IPS DF 6.9 (cell line): Measurements from ENCODE around the gene UCMA.

Experiments used
- DNase-seq: peaks from one replicate; pipeline ENCODE4 v3.0.0-alpha.2; 2013; ENCODE audit warnings: low read depth, low spot score
- H3K27ac ChIP-seq: one replicate; pipeline ENCODE4 v1.5.1; 2013; ENCODE audit warnings: low read length, control low read depth
- H3K27me3 ChIP-seq: 2 replicates; pipeline ENCODE4 v1.6.1; 2013; ENCODE audit warnings: mild to moderate bottlenecking, low read length; ENCODE audit not compliant: control insufficient read depth, insufficient read depth
- H3K36me3 ChIP-seq: 2 replicates; pipeline ENCODE4 v1.6.1; 2013; ENCODE audit warnings: low read length; ENCODE audit not compliant: control insufficient read depth, insufficient read depth
- H3K4me1 ChIP-seq: 2 replicates; pipeline ENCODE4 v1.6.1; 2013; ENCODE audit warnings: low read length; ENCODE audit not compliant: control insufficient read depth, insufficient read depth
- H3K4me3 ChIP-seq: 2 replicates; pipeline ENCODE4 v1.5.1; 2013; ENCODE audit warnings: mild to moderate bottlenecking, low read length
- H3K9me3 ChIP-seq: 2 replicates; pipeline ENCODE4 v1.6.1; 2013; ENCODE audit warnings: low read length, inconsistent platforms; ENCODE audit not compliant: control insufficient read depth, insufficient read depth
- WGBS: extraction: QIAGEN DNeasy Blood & Tissue Kit; methylation state at CpG from one replicate; pipeline ENCODE4 v1.1.7; 2013; ENCODE audit warnings: mixed read lengths, missing lambda C conversion rate; ENCODE audit not compliant: insufficient read length, insufficient coverage; 5-methylcytosine and 5-hydroxymethylcytosine counted together

UCMA gene

DNA sequence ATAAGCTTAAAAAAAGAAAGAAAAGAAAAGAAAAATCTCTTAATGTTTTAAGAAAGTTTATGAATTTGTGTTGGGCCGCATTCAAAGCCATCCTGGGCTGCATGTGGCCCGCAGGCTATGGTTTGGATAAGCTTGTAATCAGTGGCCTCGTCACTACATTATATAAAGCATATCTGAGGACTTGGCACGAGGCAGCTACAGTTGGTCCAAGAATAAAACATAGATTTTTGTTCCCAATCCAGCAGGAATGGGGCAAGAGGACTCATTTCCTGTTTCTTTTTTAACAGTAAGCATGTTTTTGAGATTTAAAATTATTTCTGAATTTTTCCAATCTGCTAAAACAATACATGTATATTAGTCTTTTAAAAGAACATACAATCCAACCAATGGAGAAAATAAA is 44.2 kb downstream of the UCMA start:
- no peaks in the 10 kb centered on the region for H3K9me3 ChIP-seq

GRCh38 chr10:13188593-13188992 is 45.6 kb downstream of the UCMA start:
- Histone ChIP-seq H3K9me3 (no peaks in the 10 kb centered on the region), H3K27me3 (no peaks in the 10 kb centered on the region), H3K4me1 (no peaks in the 10 kb centered on the region), H3K36me3 (peaks cover 40% of the 10 kb centered on the region), H3K4me3 (no peak overlapping the region), H3K27ac (no peak overlapping the region)
- DNase-seq, result no peak
- WGBS, result no CpG with 5 or more reads among the region's 10 CpGs

More for the DNA sequence above, 44.2 kb downstream of the UCMA start:
- H3K27me3 ChIP-seq, result no peaks in the 10 kb centered on the region
- DNase-seq, result no peak
- H3K4me1 ChIP-seq, result no peaks in the 10 kb centered on the region
- peaks cover 40% of the 10 kb centered on the region for H3K36me3 ChIP-seq
- no CpG with 5 or more reads among the region's 4 CpGs for WGBS
- H3K4me3 ChIP-seq, result no peak overlapping the region
- H3K27ac ChIP-seq, result no peak overlapping the region

DNA sequence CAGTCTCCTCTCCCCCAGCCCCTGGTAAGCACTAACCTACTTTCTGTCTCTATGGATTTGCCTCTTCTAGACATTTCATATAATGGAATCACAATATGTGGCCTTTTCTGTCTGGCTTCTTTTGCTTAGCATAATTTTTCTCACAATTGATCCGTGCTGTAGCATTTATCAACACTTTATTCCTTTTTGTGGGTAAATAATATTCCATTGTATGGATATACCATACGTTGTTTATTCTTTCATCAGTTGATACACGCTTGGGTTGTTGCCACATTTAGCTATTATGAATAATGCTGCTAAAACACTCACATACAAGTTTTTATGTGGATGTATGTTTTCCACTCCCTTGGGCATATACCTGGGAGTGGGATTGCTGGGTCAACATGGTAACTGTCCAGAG is 47.0 kb downstream of the UCMA start:
- H3K36me3 ChIP-seq, result peaks cover 38% of the 10 kb centered on the region
- no peaks in the 10 kb centered on the region for H3K4me1 ChIP-seq
- WGBS, result no CpG with 5 or more reads among the region's 3 CpGs
- no peak overlapping the region for H3K27ac ChIP-seq
- H3K9me3 ChIP-seq, result no peaks in the 10 kb centered on the region
- no peaks in the 10 kb centered on the region for H3K27me3 ChIP-seq
- DNase-seq, result no peak
- no peak overlapping the region for H3K4me3 ChIP-seq

DNA sequence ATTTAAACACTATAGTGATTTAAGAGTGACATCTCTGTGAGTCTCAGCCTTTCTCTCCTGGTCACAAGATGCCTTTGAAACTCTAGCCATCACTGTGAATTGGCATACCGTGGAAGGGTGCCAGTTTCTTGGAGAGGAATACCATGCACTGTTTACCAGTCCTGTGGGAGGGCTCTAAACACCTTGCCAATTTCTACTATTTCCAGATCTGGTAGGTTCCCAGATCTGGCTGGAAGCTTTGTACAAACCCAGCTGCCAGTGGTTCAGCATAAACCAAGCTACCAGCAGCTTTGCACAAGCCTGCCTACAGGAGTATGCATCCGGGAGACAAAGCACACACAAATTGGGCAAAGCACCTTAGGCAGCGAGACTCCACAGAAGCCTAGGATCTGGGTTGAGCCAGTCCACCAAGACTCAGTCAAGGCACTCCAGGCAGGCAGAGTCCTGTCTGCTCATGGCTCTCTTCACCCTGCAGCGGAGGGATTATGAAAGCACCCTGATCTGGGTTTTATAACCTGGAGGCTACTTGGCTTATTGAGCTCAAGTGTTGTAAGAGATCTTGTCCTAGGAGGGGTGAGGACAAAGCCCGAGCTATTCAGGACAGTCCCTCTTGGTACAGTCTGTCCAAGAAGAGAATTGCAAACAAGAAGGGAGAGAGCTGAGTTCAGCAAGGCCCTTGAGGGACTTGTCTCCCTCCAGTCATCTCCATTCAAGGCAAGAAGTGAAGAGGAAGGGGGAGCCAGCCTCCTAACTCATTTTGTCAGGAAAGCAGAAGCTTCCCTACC is 49.3 kb downstream of the UCMA start:
- H3K4me3 ChIP-seq, result no peak overlapping the region
- peaks cover 41% of the 10 kb centered on the region for H3K36me3 ChIP-seq
- DNase-seq, result no peak
- no peaks in the 10 kb centered on the region for H3K27me3 ChIP-seq
- no peaks in the 10 kb centered on the region for H3K9me3 ChIP-seq
- no peaks in the 10 kb centered on the region for H3K4me1 ChIP-seq
- no peak overlapping the region for H3K27ac ChIP-seq
- no CpG with 5 or more reads among the region's 5 CpGs for WGBS

GRCh38 chr10:13184276-13184675 is 49.9 kb downstream of the UCMA start:
- no peaks in the 10 kb centered on the region for H3K4me1 ChIP-seq
- DNase-seq, result no peak
- H3K36me3 ChIP-seq, result peaks cover 41% of the 10 kb centered on the region
- WGBS, result no CpG with 5 or more reads among the region's 2 CpGs
- H3K27me3 ChIP-seq, result no peaks in the 10 kb centered on the region
- no peaks in the 10 kb centered on the region for H3K9me3 ChIP-seq
- H3K27ac ChIP-seq, result no peak overlapping the region
- H3K4me3 ChIP-seq, result no peak overlapping the region

- Histone ChIP-seq H3K4me3 (no peak overlapping the region), H3K27ac (no peak overlapping the region), H3K9me3 (no peaks in the 10 kb centered on the region), H3K4me1 (no peaks in the 10 kb centered on the region), H3K27me3 (no peaks in the 10 kb centered on the region), H3K36me3 (peaks cover 43% of the 10 kb centered on the region)
- no CpG with 5 or more reads among the region's 5 CpGs for WGBS
- DNase-seq, result no peak
These were observed 50.5 kb downstream of the UCMA start for GRCh38 chr10:13183625-13184024.

- WGBS, result no CpG with 5 or more reads among the region's 1 CpG
- Histone ChIP-seq H3K4me3 (no peak overlapping the region), H3K36me3 (peaks cover 41% of the 10 kb centered on the region), H3K4me1 (no peaks in the 10 kb centered on the region), H3K27me3 (no peaks in the 10 kb centered on the region), H3K27ac (no peak overlapping the region), H3K9me3 (no peaks in the 10 kb centered on the region)
- DNase-seq, result no peak
These were observed 51.8 kb downstream of the UCMA start for GRCh38 chr10:13182424-13182823.

DNA sequence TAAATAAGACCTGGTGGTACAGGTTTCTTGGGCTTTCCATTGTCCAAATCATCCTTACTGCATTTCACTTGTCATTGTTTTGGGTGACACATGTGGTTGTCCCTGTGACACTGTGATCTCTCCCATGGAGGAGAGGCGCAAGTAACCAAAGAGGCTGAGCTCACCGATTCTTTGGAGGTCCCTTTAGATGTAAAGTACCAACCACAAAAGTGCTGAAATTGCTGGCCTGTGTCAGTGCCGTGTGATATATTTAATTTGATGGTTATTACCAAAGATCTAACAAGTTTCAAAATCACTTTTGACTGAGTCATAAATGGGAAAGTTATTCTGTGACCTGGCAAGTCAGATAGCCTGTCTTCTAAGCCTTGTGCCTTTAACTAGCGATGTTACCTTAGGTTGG is 53.4 kb downstream of the UCMA start:
- Histone ChIP-seq H3K36me3 (peaks cover 42% of the 10 kb centered on the region), H3K4me3 (no peak overlapping the region), H3K27ac (no peak overlapping the region), H3K4me1 (no peaks in the 10 kb centered on the region), H3K27me3 (no peaks in the 10 kb centered on the region), H3K9me3 (no peaks in the 10 kb centered on the region)
- no peak for DNase-seq
- no CpG with 5 or more reads among the region's 4 CpGs for WGBS

- Histone ChIP-seq H3K27me3 (no peaks in the 10 kb centered on the region), H3K36me3 (peaks cover 24% of the 10 kb centered on the region), H3K4me1 (no peaks in the 10 kb centered on the region), H3K4me3 (no peak overlapping the region), H3K9me3 (no peaks in the 10 kb centered on the region; the same call in 1 of the 2 replicates), H3K27ac (no peak overlapping the region)
- no peak for DNase-seq
- WGBS, result no CpG with 5 or more reads among the region's 2 CpGs
These were observed 60.6 kb downstream of the UCMA start for GRCh38 chr10:13173616-13174015.
